HG02938 (cell line): Measurements from ENCODE around the gene AGO3.

Experiments used
- ATAC-seq: cut with Tn5 transposase; IDR thresholded peaks from one replicate; pipeline ENCODE4 v1.9.1; 2021; ENCODE audit warnings: mild to moderate bottlenecking, moderate library complexity; ENCODE audit not compliant: unreplicated experiment

AGO3 gene

GRCh38 chr1:36080801-36081200 is 149.9 kb downstream of the AGO3 start:
- ATAC-seq, result no peak

GRCh38 chr1:36081926-36082485 is 151.1 kb downstream of the AGO3 start:
- ATAC-seq, result no peak

GRCh38 chr1:36083219-36083618 is 152.3 kb downstream of the AGO3 start:
- ATAC-seq, result no peak

DNA sequence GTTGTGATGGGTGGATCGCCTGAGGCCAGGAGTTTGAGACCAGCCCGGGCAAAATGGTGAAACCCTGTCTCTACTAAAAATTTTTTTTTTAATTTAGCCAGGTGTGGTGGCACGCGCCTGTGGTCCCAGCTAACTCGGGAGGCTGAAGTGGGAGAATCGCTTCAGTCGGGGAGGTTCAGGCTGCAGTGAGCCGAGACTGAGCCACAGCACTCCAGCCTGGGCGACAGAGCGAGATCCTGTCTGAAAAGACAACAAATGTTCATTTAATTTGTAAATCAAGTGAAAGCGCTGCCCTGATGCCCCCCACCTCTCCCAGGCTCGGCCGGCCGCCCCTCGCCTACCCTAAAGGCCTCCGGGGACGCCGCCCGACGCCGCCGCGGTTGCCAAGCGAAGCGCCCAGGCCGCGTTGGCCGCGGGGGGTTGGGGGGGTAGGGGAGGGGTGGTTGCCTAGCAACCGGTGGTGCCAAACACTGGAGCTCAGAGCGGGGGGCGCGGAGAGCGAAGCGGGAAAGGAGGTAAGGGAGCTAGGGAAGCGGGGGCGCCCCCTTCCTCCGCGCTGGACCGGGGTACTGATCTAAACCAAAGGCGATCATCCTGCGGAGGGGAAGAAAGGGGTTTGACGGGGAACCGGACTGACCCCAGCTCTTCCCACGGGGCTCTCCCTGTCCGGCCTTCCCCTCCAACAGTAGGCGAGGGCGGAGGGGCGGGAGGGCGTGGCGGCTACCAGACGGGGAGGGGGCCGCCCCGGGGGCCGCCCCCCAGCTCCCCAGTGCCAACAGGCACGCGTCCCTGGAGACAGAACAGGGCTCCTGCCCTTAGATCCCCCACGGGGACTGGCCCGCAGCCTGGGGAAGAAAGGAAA is 153.0 kb downstream of the AGO3 start, which contains the start of gene TEKT2:
TSS of gene TEKT2 (plus strand) at position 460 of the 862 bp plus-strand sequence. CDS start 828 bp downstream, outside the sequence.
- ATAC-seq, result no peak

DNA sequence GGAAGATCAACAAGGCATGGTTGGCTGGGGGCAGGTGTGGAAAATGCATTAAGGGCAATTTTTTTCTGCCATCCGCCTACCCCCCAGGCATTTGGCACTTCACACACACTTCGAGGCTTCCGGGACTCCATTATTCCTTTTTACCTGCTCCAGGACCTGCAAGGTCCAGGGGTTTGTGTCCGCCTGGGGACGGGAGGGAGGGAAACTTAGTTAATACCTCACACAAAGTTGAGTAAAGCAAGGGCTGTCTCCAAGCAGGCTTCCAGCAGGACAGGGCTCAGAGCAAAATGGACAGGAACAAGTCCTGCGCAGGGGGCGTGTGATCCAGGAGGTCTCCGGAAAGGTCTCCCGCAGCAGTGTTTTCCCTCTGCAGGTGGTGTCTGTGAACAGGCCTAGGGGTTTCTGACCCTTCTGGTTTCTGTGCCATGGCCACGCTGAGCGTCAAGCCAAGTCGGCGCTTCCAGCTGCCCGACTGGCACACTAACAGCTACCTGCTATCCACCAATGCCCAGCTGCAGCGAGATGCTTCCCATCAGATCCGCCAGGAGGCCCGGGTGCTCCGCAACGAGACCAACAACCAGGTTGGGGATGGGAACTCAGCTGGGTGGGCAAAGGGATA is 153.7 kb downstream of the AGO3 start:
- ATAC-seq, result no peak

GRCh38 chr1:36085126-36085525 is 154.2 kb downstream of the AGO3 start:
- ATAC-seq, result no peak

DNA sequence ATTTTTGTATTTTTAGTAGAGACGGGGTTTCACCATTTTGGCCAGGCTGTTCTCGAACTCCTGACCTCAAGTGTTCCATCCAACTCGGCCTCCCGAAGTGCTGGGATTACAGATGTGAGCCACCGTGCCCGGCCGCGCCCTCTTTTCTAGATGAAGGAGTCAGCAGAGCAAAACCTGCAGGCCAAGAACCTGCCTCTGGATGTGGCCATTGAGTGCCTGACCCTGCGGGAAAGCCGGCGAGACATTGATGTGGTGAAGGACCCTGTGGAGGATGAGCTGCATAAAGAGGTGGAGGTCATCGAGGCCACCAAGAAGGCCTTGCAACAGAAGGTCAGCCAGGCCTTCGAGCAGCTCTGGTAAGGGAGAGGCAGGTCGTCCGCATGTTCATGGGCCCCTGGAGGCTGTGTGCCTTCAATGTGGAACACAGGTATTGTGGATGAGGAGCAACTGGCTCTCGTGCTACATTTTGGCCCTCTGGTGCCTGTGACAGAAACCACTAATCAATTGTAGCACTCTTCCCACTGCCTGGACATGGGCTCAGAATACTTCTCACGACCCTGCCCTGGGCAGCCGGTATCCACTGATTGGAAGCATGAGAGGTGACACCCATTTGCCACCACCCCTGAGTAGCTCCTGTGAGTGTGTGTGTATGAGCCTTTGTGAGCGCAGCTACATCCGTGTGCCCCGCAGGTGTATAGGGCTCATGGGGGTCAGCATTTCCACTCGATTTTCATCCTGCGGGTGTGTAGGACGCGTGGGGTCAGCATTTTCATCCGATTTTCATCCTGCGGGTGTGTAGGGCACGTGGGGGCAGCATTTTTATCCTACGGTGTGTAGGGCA is 155.0 kb downstream of the AGO3 start:
- ATAC-seq, result no peak

DNA sequence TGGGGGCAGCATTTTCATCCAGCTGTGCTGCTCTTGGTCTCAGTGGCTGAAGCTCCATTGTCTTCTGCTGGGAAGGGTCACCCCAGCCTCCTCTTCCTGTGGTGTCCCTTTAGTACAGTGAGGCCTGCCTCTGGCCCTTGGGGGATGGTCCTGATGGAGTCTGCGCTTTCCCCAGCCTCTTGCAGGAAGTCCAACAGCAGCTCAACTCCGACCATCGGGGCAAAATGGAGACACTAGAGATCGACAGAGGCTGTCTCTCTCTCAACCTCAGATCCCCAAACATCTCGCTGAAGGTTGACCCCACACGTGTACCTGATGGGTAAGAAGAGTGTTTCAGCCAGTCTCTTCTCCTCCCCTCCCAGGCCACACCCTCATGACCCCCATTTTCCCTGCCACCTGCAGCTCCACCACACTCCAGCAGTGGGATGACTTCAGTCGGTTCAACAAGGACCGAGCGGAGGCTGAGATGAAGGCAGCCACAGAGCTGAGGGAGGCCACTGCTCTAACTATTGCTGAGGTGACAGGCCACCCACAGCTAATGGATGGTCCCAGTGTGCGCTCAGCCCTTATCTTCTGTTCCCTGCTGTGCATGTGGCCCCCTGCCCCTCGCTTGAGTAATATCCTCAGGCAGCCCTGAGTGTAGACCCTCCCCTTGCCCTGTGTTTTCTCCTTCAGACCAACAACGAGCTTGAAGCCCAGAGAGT is 155.8 kb downstream of the AGO3 start:
- ATAC-seq, result no peak

DNA sequence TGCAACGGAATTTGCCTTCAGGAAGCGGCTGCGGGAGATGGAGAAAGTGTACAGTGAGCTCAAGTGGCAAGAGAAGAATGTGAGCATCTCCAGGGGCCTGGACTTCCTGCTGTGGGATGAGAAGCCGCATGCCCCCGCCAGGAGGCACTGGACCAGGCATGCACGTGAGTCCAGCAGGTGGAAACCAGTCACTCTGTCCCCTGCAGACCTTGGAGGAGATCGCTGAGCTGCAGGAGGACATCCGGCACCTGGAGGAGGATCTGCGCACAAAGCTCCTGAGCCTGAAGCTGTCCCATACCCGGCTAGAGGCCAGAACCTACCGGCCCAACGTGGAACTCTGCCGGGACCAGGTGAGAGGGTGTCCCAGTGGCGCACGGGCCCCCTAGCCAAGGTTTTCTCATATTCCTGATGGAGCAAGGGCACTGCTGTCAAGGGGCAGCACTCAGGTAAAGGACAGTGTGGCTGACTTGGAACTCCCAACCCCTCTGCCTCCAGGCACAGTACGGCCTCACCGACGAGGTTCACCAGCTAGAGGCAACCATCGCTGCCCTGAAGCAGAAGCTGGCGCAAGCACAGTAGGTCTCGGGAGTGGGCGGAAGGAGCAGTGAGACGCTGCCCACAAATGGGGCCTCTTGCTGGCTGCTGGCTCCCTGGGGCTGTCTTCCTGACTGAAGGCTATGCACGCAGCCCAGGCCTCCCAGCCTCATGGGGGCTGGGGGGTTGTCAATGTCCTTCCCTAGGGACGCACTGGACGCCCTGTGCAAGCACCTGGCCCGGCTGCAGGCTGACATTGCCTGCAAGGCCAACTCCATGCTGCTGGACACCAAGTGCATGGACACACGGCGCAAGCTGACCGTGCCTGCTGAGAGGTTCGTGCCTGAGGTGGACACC is 156.6 kb downstream of the AGO3 start:
- ATAC-seq, result no peak

DNA sequence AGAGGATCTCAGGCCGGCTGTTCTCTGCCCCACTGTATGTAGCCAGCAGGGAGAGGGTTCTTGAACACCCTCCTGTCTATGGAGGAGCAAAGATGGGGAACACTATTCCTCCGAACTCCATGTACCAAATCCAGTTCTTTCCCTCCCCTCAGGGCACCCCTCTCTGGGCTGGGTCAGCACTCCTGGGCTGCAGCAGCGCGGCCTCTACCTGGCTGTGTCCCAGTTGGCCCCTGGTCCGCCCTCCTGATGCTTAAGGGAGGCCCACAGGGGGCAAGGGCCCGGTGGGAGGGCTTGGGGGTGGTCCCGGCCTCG is 157.3 kb downstream of the AGO3 start:
- ATAC-seq, result no peak

- peak; percentile 64 for ATAC-seq
Measured at GRCh38 chr1:36088577-36089392, 157.9 kb downstream of the AGO3 start, which contains the start of gene ADPRS. ADPRS (plus strand) TSS chr1:36088892; CDS start chr1:36088905, 13 bp downstream.

- no peak for ATAC-seq
Measured at GRCh38 chr1:36089393-36090121, 158.7 kb downstream of the AGO3 start.

DNA sequence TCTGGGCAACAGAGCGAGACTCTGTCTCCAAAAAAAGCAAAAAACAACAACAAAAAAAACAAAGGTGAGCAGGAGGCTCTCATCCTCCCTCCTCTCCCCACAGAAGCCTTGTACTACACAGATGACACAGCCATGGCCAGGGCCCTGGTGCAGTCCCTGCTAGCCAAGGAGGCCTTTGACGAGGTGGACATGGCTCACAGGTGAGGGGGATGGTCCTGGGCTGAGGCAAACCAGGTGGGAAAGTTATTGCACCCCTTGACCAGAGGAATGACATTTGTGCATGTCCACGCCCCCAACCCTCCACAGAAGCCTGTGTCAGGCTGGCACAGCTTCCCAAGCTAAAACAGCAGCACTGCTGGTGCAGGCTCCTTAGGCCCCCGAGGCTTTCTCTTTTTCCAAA is 160.2 kb downstream of the AGO3 start:
- no peak for ATAC-seq

- no peak for ATAC-seq
Measured at GRCh38 chr1:36091698-36092097, 160.8 kb downstream of the AGO3 start.

GRCh38 chr1:36092166-36092797 is 161.4 kb downstream of the AGO3 start:
- ATAC-seq, result no peak

- ATAC-seq, result no peak
Measured at GRCh38 chr1:36092798-36093185, 161.9 kb downstream of the AGO3 start.

- ATAC-seq, result no peak
Measured at GRCh38 chr1:36093226-36093625, 162.3 kb downstream of the AGO3 start.

DNA sequence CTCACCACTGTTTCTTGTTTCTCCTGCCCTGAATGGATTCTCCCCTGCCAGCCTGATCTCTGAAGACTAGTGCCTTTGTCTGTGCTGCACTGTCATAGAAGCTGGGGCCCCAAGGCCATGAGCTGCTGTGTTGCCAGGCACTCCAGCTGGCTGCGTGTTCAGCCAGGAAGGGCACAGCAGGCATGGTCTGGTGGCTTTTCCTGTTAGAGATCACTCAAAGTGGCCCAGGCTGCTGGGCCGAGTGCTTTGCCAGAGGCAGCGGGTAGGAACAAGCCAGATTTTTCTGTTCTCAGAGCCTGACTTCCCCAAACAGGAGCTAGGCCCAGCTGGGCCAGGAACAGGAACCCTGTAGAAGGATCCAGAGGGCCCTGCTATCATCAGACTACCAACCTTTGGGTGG is 163.0 kb downstream of the AGO3 start:
- no peak for ATAC-seq
